ENCODE results near the gene OOSP4B. TPM values are rescaled to one million over a fixed set of nuclear protein-coding genes. Genes with fewer than 3 reads are reported as not detected.
"Not testable (repeated sequence)": the region's sequence is repeated elsewhere in the genome, so short reads cannot be mapped to it uniquely, and the experiment has no call there.

OOSP4B gene
- total and polyA plus RNA-seq, 2 of the 8 experiments (the other 6 are each of a cell fraction or from before 2014, with no cell fraction given) = not detected

DNA sequence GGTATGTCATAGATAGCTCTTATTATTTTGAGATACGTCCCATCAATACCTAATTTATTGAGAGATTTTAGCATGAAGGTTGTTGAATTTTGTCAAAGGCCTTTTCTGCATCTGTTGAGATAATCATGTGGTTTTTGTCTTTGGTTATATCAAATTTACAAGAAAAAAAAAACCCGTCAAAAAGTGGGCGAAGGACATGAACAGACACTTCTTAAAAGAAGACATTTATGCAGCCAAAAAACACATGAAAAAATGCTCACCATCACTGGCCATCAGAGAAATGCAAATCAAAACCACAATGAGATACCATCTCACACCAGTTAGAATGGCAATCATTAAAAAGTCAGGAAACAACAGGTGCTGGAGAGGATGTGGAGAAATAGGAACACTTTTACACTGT is 33.9 kb downstream of the OOSP4B start:
- H2BK20ac ChIP-seq (ENCODE audit: low read length); H3K27me3 ChIP-seq (replicated peaks in 1 of 4; ENCODE audit: control insufficient read depth in 3 of 4, extremely low read depth in 1 of 4, insufficient read depth in 3 of 4, low read length in 3 of 4); H2AFZ ChIP-seq (ENCODE audit: low read length); H3K4me1 ChIP-seq (replicated peaks in 1 of 4; ENCODE audit: control insufficient read depth in 3 of 4, insufficient read depth in 4 of 4, low read length in 3 of 4); H3K79me1 ChIP-seq (ENCODE audit: low read depth, low read length); H3K56ac ChIP-seq (replicated peaks; ENCODE audit: insufficient read length, low read depth, low read length); H3K18ac ChIP-seq (ENCODE audit: extremely low read depth, low read length); CTCF ChIA-PET (ENCODE audit: partially characterized antibody); FAIRE-seq; DNase-seq (ENCODE audit: low read depth in 1 of 2, low spot score in 2 of 2); H3K23ac ChIP-seq (ENCODE audit: insufficient read length); H4K20me1 ChIP-seq (replicated peaks in 1 of 2; ENCODE audit: control insufficient read depth in 1 of 2, insufficient read depth in 2 of 2, low read length in 2 of 2); H3K14ac ChIP-seq (ENCODE audit: insufficient read length); H3K4ac ChIP-seq (replicated peaks; ENCODE audit: insufficient read length, low read depth, low read length); H3K79me2 ChIP-seq (ENCODE audit: control insufficient read depth in 1 of 2, insufficient read depth in 2 of 2, low read length in 2 of 2); H3K9me3 ChIP-seq (ENCODE audit: insufficient read depth in 2 of 2, low read depth in 1 of 2, low read length in 1 of 2); H2BK15ac ChIP-seq (ENCODE audit: low read length); H3K4me2 ChIP-seq (ENCODE audit: insufficient read depth in 1 of 2, low read depth in 2 of 2, low read length in 2 of 2); H2BK5ac ChIP-seq (ENCODE audit: low read depth, low read length); H4K5ac ChIP-seq (ENCODE audit: insufficient read length, low read depth, low read length); H3K27ac ChIP-seq (ENCODE audit: low read depth, low read length); POLR2A ChIA-PET (ENCODE audit: partially characterized antibody); H4K91ac ChIP-seq (replicated peaks; ENCODE audit: insufficient read length, low read length); H2AK5ac ChIP-seq (ENCODE audit: low read depth, low read length); H3K36me3 ChIP-seq (ENCODE audit: control insufficient read depth in 2 of 4, insufficient read depth in 4 of 4, low read length in 3 of 4); H2BK120ac ChIP-seq (replicated peaks; ENCODE audit: low read depth, low read length); H3K4me3 ChIP-seq (ENCODE audit: extremely low read depth in 1 of 4, insufficient read depth in 2 of 4, low read depth in 3 of 4, low read length in 4 of 4); H4K8ac ChIP-seq (ENCODE audit: extremely low read depth, insufficient read depth, low read length); H3K9ac ChIP-seq (replicated peaks in 1 of 4; ENCODE audit: extremely low read depth in 1 of 4, low read depth in 3 of 4, low read length in 3 of 4); H3K23me2 ChIP-seq (ENCODE audit: low read depth, low read length); H2BK12ac ChIP-seq (ENCODE audit: low read depth, low read length): not testable (repeated sequence)
- WGBS, 2 experiments (ENCODE audit: extremely low coverage in 1 of 2, insufficient coverage in 1 of 2, insufficient read length in 1 of 2, insufficient replicate concordance in 2 of 2, low coverage in 1 of 2, low lambda C conversion rate in 2 of 2, missing lambda C conversion rate in 1 of 2) = 57% methylated on average over 3 of the region's 3 CpGs; no CpG with 5 or more reads in 1 of the 2 experiments

Data from H1 (cell line).